Liver (tissue), 3 donors: ENCODE results near the gene NR5A2.

ENCODE experiments used
- CTCF ChIP-seq: fragments of 150-350 bp; IDR thresholded peaks from 2 replicates; pipeline ENCODE4 v1.5.1; 2017; ENCODE audit warnings: improper control_type of control experiment, low read depth, low read length; ENCODE audit not compliant: missing input control
- RAD21 ChIP-seq, 2 donors: IDR thresholded peaks; 2 replicates each; pipeline ENCODE4 v1.6.1; 2016; ENCODE audit warnings: antibody characterized with exemption in 2 of 2, mild to moderate bottlenecking in 2 of 2
- TAF1 ChIP-seq: conservative IDR thresholded peaks from 2 replicates; pipeline ENCODE4 v1.6.1; 2016; ENCODE audit warnings: antibody characterized with exemption, mild to moderate bottlenecking
- TF ChIP-seq, protein P1 (sequence below): IDR thresholded peaks from 2 replicates; pipeline ENCODE4 v1.6.1; 2016; ENCODE audit warnings: antibody characterized with exemption, mild to moderate bottlenecking
- TF ChIP-seq, protein P2 (sequence below): IDR thresholded peaks from 2 replicates; pipeline ENCODE4 v1.6.1; 2016; ENCODE audit warnings: antibody characterized with exemption
- donor health status: healthy.
- donor health status: healthy.

- TF ChIP-seq CTCF (no peak), TAF1 (no peak), RAD21 (IDR thresholded peaks at IDR 0.05) (no peak)
- TF ChIP-seq, protein P1, sequence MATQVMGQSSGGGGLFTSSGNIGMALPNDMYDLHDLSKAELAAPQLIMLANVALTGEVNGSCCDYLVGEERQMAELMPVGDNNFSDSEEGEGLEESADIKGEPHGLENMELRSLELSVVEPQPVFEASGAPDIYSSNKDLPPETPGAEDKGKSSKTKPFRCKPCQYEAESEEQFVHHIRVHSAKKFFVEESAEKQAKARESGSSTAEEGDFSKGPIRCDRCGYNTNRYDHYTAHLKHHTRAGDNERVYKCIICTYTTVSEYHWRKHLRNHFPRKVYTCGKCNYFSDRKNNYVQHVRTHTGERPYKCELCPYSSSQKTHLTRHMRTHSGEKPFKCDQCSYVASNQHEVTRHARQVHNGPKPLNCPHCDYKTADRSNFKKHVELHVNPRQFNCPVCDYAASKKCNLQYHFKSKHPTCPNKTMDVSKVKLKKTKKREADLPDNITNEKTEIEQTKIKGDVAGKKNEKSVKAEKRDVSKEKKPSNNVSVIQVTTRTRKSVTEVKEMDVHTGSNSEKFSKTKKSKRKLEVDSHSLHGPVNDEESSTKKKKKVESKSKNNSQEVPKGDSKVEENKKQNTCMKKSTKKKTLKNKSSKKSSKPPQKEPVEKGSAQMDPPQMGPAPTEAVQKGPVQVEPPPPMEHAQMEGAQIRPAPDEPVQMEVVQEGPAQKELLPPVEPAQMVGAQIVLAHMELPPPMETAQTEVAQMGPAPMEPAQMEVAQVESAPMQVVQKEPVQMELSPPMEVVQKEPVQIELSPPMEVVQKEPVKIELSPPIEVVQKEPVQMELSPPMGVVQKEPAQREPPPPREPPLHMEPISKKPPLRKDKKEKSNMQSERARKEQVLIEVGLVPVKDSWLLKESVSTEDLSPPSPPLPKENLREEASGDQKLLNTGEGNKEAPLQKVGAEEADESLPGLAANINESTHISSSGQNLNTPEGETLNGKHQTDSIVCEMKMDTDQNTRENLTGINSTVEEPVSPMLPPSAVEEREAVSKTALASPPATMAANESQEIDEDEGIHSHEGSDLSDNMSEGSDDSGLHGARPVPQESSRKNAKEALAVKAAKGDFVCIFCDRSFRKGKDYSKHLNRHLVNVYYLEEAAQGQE = no peak
- TF ChIP-seq, protein P2, sequence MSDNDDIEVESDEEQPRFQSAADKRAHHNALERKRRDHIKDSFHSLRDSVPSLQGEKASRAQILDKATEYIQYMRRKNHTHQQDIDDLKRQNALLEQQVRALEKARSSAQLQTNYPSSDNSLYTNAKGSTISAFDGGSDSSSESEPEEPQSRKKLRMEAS = no peak
Observed at GRCh38 chr1:200207711-200208126, 180.2 kb downstream of the NR5A2 start.
